GM21526 (cell line): ENCODE results near the gene MORN1.

Experiments used
- ATAC-seq: cut with Tn5 transposase; IDR thresholded peaks from one replicate; pipeline ENCODE4 v1.9.1; 2021; ENCODE audit warnings: moderate library complexity; ENCODE audit not compliant: unreplicated experiment, low FRiP score

MORN1 gene

GRCh38 chr1:2405588-2406295 lies 14.4 kb upstream of the MORN1 start:
- ATAC-seq: no peak

DNA sequence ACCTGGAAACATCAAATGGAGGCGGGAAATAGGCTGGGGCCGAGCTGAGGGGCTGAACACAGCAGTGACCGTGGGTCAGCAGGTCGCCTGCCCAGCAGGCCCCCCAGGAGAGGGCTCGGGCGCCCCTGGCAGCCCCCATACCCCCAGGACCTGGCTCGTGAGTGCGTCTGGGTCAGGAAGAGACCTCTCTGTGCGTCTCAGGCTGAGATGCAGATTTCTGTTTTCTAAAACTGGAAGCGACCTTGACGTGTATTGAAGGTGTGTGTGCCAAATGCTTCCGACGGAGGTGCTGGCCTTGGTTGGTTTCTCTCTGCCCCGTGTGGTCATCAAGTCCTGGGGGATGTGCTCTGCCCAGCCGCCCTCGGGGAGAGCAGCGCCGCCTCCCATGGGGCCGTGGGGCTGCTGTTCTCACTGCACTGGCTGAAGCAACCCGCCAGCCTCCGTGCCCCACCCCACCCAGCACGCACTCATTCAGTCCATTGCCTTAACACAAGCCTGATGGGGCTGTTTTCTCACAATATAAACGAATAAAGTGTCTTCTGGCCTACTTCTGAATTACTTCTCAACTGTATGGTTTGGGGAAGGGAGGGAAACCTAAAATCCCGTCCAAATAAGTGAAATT lies 13.6 kb upstream of the MORN1 start:
- no peak for ATAC-seq

- no peak for ATAC-seq
These were observed 13.0 kb upstream of the MORN1 start for GRCh38 chr1:2404142-2404889.

DNA sequence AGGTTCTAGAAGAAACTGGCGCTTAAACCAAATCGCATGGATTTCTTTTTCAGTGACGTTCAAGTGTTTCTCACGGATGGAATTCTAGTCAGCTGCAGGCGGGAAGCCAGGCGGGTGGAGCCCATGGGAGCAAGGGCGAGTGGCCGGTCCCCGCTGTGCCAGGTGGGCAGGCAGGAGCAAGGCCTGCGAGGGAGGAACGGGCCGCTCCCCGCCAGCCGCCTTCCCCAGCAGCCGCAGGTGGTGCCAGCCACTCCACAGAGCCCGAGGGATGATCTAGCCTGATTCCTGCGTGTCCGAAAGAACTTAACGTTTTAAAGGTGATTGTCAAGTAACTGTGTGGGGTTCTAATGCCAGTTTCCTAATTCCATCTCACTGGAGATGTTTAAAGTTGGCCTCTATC lies 11.9 kb upstream of the MORN1 start:
- ATAC-seq: no peak

GRCh38 chr1:2402420-2402819 lies 11.1 kb upstream of the MORN1 start:
- ATAC-seq: no peak

DNA sequence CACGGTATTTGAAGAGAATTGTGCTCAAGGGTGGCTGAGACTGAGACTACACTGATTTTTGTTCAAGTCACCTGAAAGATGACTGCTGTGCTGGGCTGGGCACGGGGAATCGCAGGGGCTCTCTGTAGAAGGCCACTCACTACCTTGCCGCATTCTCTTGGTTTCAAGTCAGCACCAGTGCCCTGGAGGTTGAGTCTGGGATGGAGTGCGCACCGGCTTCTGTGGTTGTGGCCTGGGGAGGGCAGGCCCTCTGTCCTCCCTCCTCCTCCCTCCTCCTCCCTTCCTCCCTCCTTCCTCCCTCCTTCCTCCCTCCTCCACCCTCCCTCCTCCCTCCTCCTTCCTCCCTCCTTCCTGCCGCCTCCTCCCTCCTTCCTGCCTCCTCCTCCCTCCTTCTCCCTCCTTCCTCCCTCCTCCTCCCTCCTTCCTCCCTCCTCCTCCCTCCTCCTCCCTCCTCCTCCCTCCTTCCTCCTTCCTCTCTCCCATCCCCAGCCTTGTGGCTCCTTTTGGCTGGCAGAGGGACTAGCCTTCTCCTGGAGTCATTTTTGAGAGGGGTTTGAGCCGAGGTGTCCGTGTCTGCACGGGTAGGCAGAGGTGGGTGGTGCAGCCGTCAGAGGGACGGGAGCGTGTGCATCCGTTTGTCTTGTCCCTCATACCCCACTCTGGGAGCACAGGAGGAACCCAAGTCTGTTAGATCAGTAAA lies 9.7 kb upstream of the MORN1 start:
- no peak for ATAC-seq

DNA sequence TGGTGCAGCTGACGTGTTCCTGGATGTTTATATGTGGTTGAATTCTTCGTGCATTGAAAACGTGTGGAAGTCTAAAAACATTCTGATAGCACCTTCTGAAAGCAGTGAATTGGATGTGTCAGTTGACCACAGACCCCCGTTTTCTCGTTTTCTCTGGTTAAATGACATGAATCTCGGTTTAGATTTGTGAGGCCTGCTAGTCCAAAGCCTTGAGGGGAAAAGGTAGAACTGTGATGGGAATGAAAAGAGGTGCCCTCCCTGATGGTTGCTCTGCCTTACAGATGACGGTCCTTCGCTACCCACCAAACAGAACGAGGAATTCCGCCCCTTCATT lies 9.2 kb upstream of the MORN1 start:
- ATAC-seq: no peak

GRCh38 chr1:2399890-2400575 lies 8.7 kb upstream of the MORN1 start:
- ATAC-seq: no peak

- no peak for ATAC-seq
These were observed 7.5 kb upstream of the MORN1 start for GRCh38 chr1:2398871-2399270.

- ATAC-seq: no peak
These were observed 5.8 kb upstream of the MORN1 start for GRCh38 chr1:2397007-2397679.

DNA sequence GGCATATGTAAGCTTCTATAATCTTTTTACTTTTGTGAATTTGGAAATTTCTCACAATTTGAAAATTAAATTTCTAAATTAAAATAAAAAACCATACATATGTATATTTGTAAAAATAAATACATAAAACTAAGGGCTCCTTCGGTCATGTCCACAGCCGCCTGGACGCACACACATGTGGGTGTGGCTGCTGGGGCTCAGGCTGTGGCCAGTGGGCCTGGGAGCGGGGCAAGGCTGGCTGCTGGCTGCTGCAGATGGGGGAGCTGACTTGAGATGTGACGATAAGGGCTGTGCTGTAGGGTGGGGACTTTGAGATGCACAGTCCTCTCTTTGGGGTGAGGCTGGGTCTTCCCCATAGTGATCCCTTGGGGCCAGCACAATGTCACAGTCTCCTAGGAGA lies 5.1 kb upstream of the MORN1 start:
- no peak for ATAC-seq

GRCh38 chr1:2396059-2396458 lies 4.7 kb upstream of the MORN1 start:
- no peak for ATAC-seq

- no peak for ATAC-seq
These were observed 3.9 kb upstream of the MORN1 start for GRCh38 chr1:2395245-2395644.

DNA sequence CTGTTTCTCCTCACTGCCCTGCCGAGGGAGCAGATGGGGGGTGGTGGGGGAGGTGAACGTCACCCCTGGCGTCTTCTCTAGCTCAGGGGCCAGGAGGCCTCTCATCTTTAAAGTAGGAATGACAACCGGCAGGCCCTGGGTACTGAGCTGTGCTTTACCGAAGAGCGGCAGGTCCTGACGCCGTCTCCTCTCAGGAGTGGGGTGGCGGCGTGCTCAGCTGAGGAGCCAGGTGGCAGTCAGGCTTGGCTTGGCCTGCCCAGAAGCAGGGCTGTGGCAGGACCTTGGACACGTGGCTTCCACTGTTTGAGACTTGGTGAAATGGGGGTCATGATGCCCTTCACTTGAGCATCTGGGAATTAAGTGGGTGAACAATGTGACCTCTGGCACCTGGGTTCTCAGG lies 3.4 kb upstream of the MORN1 start:
- no peak for ATAC-seq

- ATAC-seq: no peak
These were observed 2.9 kb upstream of the MORN1 start for GRCh38 chr1:2394220-2394619.

GRCh38 chr1:2393471-2393877 lies 2.1 kb upstream of the MORN1 start:
- no peak for ATAC-seq

DNA sequence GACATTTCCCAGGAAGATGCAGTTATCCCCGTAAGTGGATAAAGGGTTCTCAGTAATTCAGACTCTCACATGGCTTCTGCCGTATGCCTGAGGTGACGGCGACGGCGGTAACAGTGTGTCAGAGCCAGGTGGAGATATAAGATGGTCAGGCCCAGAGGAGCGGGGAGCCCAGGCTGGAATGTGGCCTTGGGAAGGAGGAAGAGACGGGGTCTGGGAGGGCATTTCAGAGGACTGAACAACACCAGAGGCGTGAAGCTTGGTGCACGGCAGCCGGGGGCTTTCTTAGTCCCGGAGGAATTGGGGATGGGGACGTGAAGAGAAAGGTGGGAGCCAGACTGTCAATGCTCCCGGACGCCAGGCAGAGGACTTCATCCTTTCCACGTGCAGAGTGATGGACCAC lies 1.3 kb upstream of the MORN1 start:
- no peak for ATAC-seq

GRCh38 chr1:2391931-2392509 lies 666 bp upstream of the MORN1 start:
- ATAC-seq: peak; percentile 4

DNA sequence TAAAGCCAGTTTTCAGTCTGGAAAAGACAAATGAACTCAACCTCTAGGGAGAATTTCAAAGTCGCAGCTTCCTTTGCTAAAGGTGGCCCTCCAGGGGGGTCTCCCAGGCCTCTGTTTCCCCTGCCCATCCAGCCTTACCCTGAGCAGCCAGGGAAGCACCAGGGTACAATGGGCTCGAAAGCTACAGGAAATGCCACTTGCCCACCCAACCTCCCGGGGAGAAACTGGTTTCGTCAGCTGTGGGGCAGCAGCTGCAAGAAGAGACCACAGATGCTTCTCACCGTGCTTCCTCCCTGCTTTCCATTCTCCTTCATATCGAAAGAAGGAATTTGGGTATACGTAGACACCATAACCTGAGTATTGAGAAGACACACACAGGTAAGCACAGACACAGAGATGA lies 1.7 kb downstream of the MORN1 start:
- ATAC-seq: no peak
